Measurements from ENCODE around the gene ARF1. TPM values are rescaled to one million over a fixed set of nuclear protein-coding genes. Genes with fewer than 3 reads are reported as not detected.

The ARF1 gene
- total and polyA plus RNA-seq, 2 of the 13 experiments (the other 11 are each of a cell fraction or from before 2014, with no cell fraction given), result 186 to 327 TPM

DNA sequence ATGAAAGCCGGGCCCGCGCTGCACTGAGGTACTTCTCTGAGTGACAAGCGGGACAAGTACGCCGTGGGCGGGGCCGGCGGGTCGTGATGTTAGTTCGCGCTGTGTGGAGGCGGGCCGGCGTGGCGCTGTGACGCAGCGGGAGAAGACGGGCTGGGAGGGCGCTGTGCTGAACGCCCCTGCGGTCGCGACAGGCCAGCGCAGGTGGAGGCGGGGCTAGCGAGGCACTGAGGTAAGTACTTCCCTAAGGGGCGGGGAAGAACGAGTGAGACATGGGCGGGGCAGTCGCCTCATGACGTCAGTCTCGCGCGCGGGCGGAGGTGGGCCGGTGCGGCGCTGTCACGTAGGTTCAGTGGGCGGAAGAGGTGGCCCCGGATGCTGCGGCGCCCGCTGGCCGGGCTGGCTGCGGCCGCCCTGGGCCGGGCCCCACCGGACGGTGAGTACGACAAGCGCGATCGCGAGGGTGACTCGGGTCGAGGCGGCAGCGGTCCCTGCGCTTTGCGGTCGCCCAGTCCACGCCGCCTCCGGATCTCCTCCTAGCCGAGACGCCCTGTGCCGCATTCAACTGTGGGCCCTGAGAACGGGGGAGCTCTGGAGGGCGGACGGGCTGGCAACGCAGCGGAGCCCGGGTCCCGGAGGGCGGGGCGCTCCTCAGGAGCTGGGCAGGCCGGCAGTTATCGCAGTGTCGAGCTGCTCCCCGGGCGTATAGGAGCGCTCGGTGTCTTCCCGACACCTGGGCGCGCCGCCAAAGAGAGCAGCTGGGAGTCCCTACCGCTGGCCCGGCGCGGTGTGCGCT, 57.6 kb downstream of the ARF1 start, which contains the start of gene GUK1 (continued):
- TF ChIP-seq, protein P1, sequence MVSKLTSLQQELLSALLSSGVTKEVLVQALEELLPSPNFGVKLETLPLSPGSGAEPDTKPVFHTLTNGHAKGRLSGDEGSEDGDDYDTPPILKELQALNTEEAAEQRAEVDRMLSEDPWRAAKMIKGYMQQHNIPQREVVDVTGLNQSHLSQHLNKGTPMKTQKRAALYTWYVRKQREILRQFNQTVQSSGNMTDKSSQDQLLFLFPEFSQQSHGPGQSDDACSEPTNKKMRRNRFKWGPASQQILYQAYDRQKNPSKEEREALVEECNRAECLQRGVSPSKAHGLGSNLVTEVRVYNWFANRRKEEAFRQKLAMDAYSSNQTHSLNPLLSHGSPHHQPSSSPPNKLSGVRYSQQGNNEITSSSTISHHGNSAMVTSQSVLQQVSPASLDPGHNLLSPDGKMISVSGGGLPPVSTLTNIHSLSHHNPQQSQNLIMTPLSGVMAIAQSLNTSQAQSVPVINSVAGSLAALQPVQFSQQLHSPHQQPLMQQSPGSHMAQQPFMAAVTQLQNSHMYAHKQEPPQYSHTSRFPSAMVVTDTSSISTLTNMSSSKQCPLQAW (CRISPR knock-in tag; IDR thresholded peaks at IDR 0.05), result peak; percentile 87
- TF ChIP-seq, protein P2, sequence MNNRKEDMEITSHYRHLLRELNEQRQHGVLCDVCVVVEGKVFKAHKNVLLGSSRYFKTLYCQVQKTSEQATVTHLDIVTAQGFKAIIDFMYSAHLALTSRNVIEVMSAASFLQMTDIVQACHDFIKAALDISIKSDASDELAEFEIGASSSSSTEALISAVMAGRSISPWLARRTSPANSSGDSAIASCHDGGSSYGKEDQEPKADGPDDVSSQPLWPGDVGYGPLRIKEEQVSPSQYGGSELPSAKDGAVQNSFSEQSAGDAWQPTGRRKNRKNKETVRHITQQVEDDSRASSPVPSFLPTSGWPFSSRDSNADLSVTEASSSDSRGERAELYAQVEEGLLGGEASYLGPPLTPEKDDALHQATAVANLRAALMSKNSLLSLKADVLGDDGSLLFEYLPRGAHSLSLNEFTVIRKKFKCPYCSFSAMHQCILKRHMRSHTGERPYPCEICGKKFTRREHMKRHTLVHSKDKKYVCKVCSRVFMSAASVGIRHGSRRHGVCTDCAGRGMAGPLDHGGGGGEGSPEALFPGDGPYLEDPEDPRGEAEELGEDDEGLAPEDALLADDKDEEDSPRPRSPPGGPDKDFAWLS (CRISPR knock-in tag; IDR thresholded peaks at IDR 0.05; ENCODE audit: borderline replicate concordance), result peak; percentile 66; the same call in 1 of the 2 replicates
- TF ChIP-seq ZNF234 (CRISPR knock-in tag; conservative IDR thresholded peaks at IDR 0.05) (no peak), SMC3 (IDR thresholded peaks at IDR 0.05; ENCODE audit: low read length) (no peak), SP1 (IDR thresholded peaks at IDR 0.05) (0 out of 2 replicates have a peak, but pooled peaks have one; percentile 36), SP1 (CRISPR knock-in tag; IDR thresholded peaks at IDR 0.05) (peak; percentile 96), ZBTB40 (IDR thresholded peaks at IDR 0.05) (no peak), ZBTB40 (CRISPR knock-in tag; IDR thresholded peaks at IDR 0.05) (peak; percentile 10; the same call in 1 of the 2 replicates), BCL3 (CRISPR knock-in tag; IDR thresholded peaks at IDR 0.05) (peak; percentile 19; the same call in 1 of the 2 replicates), ZNF468 (CRISPR knock-in tag; IDR thresholded peaks at IDR 0.05) (0 out of 2 replicates have a peak, but pooled peaks have one; percentile 21)
- TF ChIP-seq, protein P3, sequence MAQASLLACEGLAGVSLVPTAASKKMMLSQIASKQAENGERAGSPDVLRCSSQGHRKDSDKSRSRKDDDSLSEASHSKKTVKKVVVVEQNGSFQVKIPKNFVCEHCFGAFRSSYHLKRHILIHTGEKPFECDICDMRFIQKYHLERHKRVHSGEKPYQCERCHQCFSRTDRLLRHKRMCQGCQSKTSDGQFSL (CRISPR knock-in tag; IDR thresholded peaks at IDR 0.05), result no peak
- TF ChIP-seq, protein P4, sequence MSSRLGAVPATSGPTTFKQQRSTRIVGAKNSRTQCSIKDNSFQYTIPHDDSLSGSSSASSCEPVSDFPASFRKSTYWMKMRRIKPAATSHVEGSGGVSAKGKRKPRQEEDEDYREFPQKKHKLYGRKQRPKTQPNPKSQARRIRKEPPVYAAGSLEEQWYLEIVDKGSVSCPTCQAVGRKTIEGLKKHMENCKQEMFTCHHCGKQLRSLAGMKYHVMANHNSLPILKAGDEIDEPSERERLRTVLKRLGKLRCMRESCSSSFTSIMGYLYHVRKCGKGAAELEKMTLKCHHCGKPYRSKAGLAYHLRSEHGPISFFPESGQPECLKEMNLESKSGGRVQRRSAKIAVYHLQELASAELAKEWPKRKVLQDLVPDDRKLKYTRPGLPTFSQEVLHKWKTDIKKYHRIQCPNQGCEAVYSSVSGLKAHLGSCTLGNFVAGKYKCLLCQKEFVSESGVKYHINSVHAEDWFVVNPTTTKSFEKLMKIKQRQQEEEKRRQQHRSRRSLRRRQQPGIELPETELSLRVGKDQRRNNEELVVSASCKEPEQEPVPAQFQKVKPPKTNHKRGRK (CRISPR knock-in tag; IDR thresholded peaks at IDR 0.05), result 0 out of 2 replicates have a peak, but pooled peaks have one; percentile 34
